ENCODE measurements around the gene LYSMD4.

- TF ChIP-seq JAZF1 (CRISPR knock-in tag; IDR thresholded peaks at IDR 0.05) (no peak), CTCF (IDR thresholded peaks at IDR 0.05) (no peak), JUN (CRISPR knock-in tag; IDR thresholded peaks at IDR 0.05) (no peak), STAT6 (CRISPR knock-in tag; conservative IDR thresholded peaks at IDR 0.05; ENCODE audit: low read depth) (no peak), RORB (CRISPR knock-in tag; IDR thresholded peaks at IDR 0.05) (no peak), IRF2 (CRISPR knock-in tag; IDR thresholded peaks at IDR 0.05; ENCODE audit: borderline replicate concordance, low read depth) (no peak), PRDM15 (CRISPR knock-in tag; IDR thresholded peaks at IDR 0.05) (no peak)
Observed at GRCh38 chr15:99763827-99764226, 30.6 kb upstream of the LYSMD4 start.
